Calu3 (cell line): ENCODE results near the gene TRIO. TPM values are rescaled to one million over a fixed set of nuclear protein-coding genes. Genes with fewer than 3 reads are reported as not detected.

Source experiments
- BruUV-seq: library from RNA; stranded (reverse); fragments of 400-500 nt; replicated peaks from 2 replicates; lab custom pipeline; 2021; lab: Mats Ljungman, UMichigan
- CTCF ChIA-PET: fragments of 300-600 bp; sonication (Branson Sonifier 250); formaldehyde crosslinking; loops from one replicate; lab custom pipeline; 2022; ENCODE audit warnings: antibody characterized with exemption; lab: Charles Lee
- DNase-seq: peaks from one replicate; pipeline ENCODE4 v3.0.0; 2022
- H3K27ac Mint-ChIP-seq: one replicate; pipeline ENCODE4 v1.8.0; 2022; ENCODE audit warnings: mixed read lengths; ENCODE audit not compliant: unreplicated experiment
- H3K27me3 Mint-ChIP-seq: one replicate; pipeline ENCODE4 v1.8.0; 2022; ENCODE audit warnings: mixed read lengths; ENCODE audit not compliant: unreplicated experiment
- H3K36me3 Mint-ChIP-seq: one replicate; pipeline ENCODE4 v1.8.0; 2022; ENCODE audit warnings: mild to moderate bottlenecking, moderate library complexity, mixed read lengths; ENCODE audit not compliant: insufficient read depth, unreplicated experiment
- H3K4me1 Mint-ChIP-seq: one replicate; pipeline ENCODE4 v1.8.0; 2022; ENCODE audit warnings: mild to moderate bottlenecking, low read depth, mixed read lengths; ENCODE audit not compliant: unreplicated experiment
- H3K4me3 Mint-ChIP-seq: one replicate; pipeline ENCODE4 v1.8.0; 2022; ENCODE audit warnings: mild to moderate bottlenecking, low read depth, moderate library complexity, mixed read lengths; ENCODE audit not compliant: unreplicated experiment
- H3K9me3 Mint-ChIP-seq: one replicate; pipeline ENCODE4 v1.8.0; 2022; ENCODE audit warnings: low read depth, mixed read lengths; ENCODE audit not compliant: unreplicated experiment
- intact Hi-C: fragments of 100-400 bp; cut with micrococcal nuclease; formaldehyde crosslinking; loops from one replicate; pipeline ENCODE4 v1.10.0; 2022; ENCODE audit not compliant: unreplicated experiment
- total RNA-seq: library from RNA; stranded (reverse); gene quantifications from 2 replicates; pipeline ENCODE4 v1.2.3, GENCODE V29; 2022
- TF ChIP-seq, protein P1 (sequence below): fragments of 200-600 bp; IDR thresholded peaks from one replicate; pipeline ENCODE4 v1.8.0; 2022; ENCODE audit warnings: antibody characterized with exemption; ENCODE audit not compliant: unreplicated experiment

Gene TRIO
- total RNA-seq, 1 experiment from 2014 or later = 183 TPM

GRCh38 chr5:14187157-14187556 is 44.0 kb downstream of the TRIO start:
- Mint-ChIP-seq H3K4me1 (peaks cover 90% of the 10 kb centered on the region), H3K9me3 (no peaks in the 10 kb centered on the region), H3K36me3 (peaks cover 13% of the 10 kb centered on the region), H3K4me3 (no peak overlapping the region), H3K27me3 (no peaks in the 10 kb centered on the region), H3K27ac (peak overlapping the region; percentile 1)
- intact Hi-C loops = no loop called here
- no peak for DNase-seq
- TF ChIP-seq, protein P1, sequence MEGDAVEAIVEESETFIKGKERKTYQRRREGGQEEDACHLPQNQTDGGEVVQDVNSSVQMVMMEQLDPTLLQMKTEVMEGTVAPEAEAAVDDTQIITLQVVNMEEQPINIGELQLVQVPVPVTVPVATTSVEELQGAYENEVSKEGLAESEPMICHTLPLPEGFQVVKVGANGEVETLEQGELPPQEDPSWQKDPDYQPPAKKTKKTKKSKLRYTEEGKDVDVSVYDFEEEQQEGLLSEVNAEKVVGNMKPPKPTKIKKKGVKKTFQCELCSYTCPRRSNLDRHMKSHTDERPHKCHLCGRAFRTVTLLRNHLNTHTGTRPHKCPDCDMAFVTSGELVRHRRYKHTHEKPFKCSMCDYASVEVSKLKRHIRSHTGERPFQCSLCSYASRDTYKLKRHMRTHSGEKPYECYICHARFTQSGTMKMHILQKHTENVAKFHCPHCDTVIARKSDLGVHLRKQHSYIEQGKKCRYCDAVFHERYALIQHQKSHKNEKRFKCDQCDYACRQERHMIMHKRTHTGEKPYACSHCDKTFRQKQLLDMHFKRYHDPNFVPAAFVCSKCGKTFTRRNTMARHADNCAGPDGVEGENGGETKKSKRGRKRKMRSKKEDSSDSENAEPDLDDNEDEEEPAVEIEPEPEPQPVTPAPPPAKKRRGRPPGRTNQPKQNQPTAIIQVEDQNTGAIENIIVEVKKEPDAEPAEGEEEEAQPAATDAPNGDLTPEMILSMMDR = no peak
- CTCF ChIA-PET = no interaction called here
- BruUV-seq = no TSS peak

DNA sequence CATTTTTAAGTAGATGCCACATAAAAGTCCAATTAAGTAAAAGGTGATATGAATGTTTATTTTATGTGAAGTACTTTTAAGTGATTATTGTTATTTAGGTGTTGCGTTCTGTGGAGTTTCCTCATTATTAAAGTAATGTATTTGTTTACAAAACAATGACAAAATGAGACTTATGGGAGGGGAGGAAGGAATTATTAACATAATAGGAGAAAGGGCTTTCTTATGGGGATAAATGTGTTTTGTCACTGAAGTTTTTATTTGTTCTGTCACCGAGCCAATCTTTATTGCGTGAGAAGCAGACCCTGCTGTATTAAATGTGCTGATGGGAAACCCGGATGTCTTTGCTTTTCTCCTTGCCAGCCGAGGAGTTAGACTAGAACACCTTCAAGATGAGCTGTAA is 44.5 kb downstream of the TRIO start:
- TF ChIP-seq, protein P1 = no peak
- no TSS peak for BruUV-seq
- no peak for DNase-seq
- H3K36me3 Mint-ChIP-seq = peaks cover 13% of the 10 kb centered on the region
- H3K4me1 Mint-ChIP-seq = peaks cover 89% of the 10 kb centered on the region
- H3K27ac Mint-ChIP-seq = peak overlapping the region; percentile 1
- intact Hi-C loops = no loop called here
- no peak overlapping the region for H3K4me3 Mint-ChIP-seq
- no peaks in the 10 kb centered on the region for H3K27me3 Mint-ChIP-seq
- H3K9me3 Mint-ChIP-seq = no peaks in the 10 kb centered on the region
- CTCF ChIA-PET = no interaction called here

GRCh38 chr5:14188778-14189177 is 45.6 kb downstream of the TRIO start:
- H3K4me1 Mint-ChIP-seq = peaks cover 82% of the 10 kb centered on the region
- H3K27ac Mint-ChIP-seq = no peak overlapping the region
- intact Hi-C loops = no loop called here
- no peaks in the 10 kb centered on the region for H3K9me3 Mint-ChIP-seq
- TF ChIP-seq, protein P1 = no peak
- CTCF ChIA-PET = interaction anchor here (1.0 kb wide), 1 partner anchor 153 kb away, joined by 3 read pairs; no protein-coding TSS in a partner anchor
- H3K36me3 Mint-ChIP-seq = peaks cover 10% of the 10 kb centered on the region
- no peak for DNase-seq
- no peak overlapping the region for H3K4me3 Mint-ChIP-seq
- no TSS peak for BruUV-seq
- H3K27me3 Mint-ChIP-seq = no peaks in the 10 kb centered on the region

DNA sequence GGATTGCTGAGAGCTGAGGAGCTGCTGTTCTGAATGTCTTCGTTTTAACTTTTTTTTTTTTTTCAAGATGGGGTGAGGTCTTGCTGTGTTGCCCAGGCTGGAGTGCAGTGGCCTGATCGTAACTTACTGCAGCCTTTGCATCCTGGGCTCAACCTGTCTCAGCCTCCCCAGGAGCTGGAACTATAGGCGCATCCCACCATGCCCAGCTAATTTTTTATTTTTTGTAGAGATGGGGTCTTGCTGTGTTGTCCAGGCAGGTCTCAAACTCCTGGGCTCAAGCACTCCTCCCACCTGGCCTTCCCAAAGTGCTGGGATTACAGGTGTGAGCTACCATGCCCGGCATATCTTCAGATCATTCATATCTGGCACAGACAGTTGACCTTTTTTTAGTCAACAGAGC is 46.5 kb downstream of the TRIO start:
- Mint-ChIP-seq H3K27ac (peak overlapping the region; percentile 82), H3K4me1 (peaks cover 82% of the 10 kb centered on the region), H3K9me3 (no peaks in the 10 kb centered on the region), H3K36me3 (peaks cover 10% of the 10 kb centered on the region), H3K4me3 (peak overlapping the region; percentile 62), H3K27me3 (no peaks in the 10 kb centered on the region)
- CTCF ChIA-PET = interaction anchor here (1.0 to 2.4 kb wide), 5 partner anchors 27 to 154 kb away, joined by 3 to 8 read pairs (median 4); no protein-coding TSS in a partner anchor
- TF ChIP-seq, protein P1 = no peak
- no TSS peak for BruUV-seq
- DNase-seq = no peak
- intact Hi-C loops = loop anchor here (2.0 to 5.0 kb wide), 3 partner anchors 15 to 152 kb away; no protein-coding TSS in a partner anchor
